GDM1 (cell line): ENCODE data around the gene PTGFRN.

Experiments used
- DNase-seq: peaks from one replicate; lab custom pipeline; 2025; lab: John Stamatoyannopoulos, UW

PTGFRN gene

GRCh38 chr1:116889380-116889779, 20.3 kb upstream of the PTGFRN start:
- no peak for DNase-seq

- no peak for DNase-seq
Observed at GRCh38 chr1:116891396-116892079, 18.2 kb upstream of the PTGFRN start.

- no peak for DNase-seq
Observed at GRCh38 chr1:116895073-116895472, 14.6 kb upstream of the PTGFRN start.

GRCh38 chr1:116899529-116899928, 10.2 kb upstream of the PTGFRN start:
- DNase-seq: no peak

GRCh38 chr1:116900471-116901365, 9.0 kb upstream of the PTGFRN start:
- no peak for DNase-seq

- DNase-seq: no peak
Observed at GRCh38 chr1:116902027-116902426, 7.7 kb upstream of the PTGFRN start.

- DNase-seq: no peak
Observed at GRCh38 chr1:116902723-116903383, 6.9 kb upstream of the PTGFRN start.

- DNase-seq: no peak
Observed at GRCh38 chr1:116904791-116905320, 4.9 kb upstream of the PTGFRN start.

- no peak for DNase-seq
Observed at GRCh38 chr1:116906812-116907211, 2.9 kb upstream of the PTGFRN start.

GRCh38 chr1:116907351-116907750, 2.4 kb upstream of the PTGFRN start:
- no peak for DNase-seq

- DNase-seq: no peak
Observed at GRCh38 chr1:116908266-116908665, 1.4 kb upstream of the PTGFRN start.

GRCh38 chr1:116908820-116909511, 750 bp upstream of the PTGFRN start:
- DNase-seq: no peak

- DNase-seq: no peak
Observed at GRCh38 chr1:116910379-116911187, 867 bp downstream of the PTGFRN start.

- DNase-seq: no peak
Observed at GRCh38 chr1:116911188-116911553, 1.5 kb downstream of the PTGFRN start.

- DNase-seq: no peak
Observed at GRCh38 chr1:116911779-116912469, 2.2 kb downstream of the PTGFRN start.

- DNase-seq: no peak
Observed at GRCh38 chr1:116912846-116913245, 3.1 kb downstream of the PTGFRN start.

GRCh38 chr1:116913941-116914340, 4.2 kb downstream of the PTGFRN start:
- no peak for DNase-seq

GRCh38 chr1:116914667-116915066, 5.0 kb downstream of the PTGFRN start:
- no peak for DNase-seq

GRCh38 chr1:116915086-116915661, 5.5 kb downstream of the PTGFRN start:
- DNase-seq: no peak

- DNase-seq: no peak
Observed at GRCh38 chr1:116916002-116916401, 6.3 kb downstream of the PTGFRN start.
